GM19351 (cell line): Measurements from ENCODE around the gene FAM20C.

ENCODE experiments used
- ATAC-seq: cut with Tn5 transposase; IDR thresholded peaks from one replicate; pipeline ENCODE4 v1.9.1; 2021; ENCODE audit warnings: mild to moderate bottlenecking, moderate library complexity; ENCODE audit not compliant: unreplicated experiment

Gene FAM20C

DNA sequence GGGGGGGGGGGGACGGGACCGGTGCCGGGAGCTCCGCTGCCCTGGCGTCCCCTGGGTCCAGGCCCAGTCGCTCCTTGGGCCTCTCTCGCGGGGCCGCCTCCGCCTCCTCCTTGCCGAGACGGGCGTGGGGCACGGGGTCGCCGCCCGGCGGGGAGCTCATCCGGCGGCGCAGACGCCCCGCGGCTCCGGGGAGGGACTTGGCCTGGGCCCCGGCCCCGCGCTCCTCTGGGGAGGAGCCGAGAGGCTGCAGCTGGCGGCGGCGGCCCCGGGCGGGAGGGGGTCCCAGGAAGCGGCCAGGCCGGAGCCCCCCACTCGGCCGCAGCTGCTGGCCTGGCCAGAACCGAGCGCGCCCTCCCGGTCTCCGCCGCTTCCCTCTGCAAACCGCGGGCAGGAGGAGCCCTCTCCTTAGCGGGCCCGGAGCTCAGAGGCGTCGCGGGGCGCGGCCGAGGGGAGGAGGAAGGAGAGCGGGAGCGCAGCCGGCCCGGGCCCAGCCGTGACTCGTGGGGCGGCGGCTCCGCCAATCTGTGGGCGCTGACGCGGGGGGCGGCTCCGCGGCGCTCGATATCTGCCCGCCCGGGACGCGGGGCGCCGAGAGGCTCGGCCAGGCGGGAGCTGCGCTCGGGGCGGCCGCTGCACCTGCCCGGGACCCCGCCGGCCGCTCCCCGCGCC is at the start of gene FAM20C:
TSS of gene FAM20C (plus strand) at position 591 of the 669 bp plus-strand sequence. CDS start 629 bp downstream, outside the sequence.
- no peak for ATAC-seq

DNA sequence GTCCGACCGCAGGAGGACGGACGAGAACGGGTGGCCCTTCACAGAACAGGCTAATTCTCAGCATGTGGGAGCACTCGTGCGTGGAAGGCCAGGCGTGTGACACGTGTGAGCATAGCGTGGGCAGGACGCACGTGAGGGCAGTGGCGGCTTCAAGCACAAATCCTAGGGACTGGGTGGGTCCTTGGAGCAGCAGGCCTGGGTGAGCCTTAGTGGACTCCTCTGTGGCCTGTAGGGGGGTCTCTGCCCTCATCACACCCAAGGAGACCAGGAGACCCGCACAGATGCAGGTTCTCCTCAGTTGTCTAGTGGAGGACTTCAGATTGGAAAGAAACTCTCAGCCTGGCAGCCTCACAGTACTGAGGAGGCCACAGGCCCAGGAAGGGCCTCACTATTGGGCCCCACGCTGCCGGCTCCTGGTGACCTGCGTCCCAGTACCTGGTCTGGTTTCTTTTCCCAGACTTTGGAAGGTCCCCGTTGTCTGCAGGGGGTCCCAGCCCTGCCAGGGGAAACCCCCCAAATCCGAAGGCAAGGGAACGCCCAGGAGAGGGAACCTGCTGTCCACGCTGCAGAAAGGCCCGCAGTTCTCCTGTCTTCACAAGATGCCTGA is 49.1 kb upstream of the FAM20C start:
- no peak for ATAC-seq

DNA sequence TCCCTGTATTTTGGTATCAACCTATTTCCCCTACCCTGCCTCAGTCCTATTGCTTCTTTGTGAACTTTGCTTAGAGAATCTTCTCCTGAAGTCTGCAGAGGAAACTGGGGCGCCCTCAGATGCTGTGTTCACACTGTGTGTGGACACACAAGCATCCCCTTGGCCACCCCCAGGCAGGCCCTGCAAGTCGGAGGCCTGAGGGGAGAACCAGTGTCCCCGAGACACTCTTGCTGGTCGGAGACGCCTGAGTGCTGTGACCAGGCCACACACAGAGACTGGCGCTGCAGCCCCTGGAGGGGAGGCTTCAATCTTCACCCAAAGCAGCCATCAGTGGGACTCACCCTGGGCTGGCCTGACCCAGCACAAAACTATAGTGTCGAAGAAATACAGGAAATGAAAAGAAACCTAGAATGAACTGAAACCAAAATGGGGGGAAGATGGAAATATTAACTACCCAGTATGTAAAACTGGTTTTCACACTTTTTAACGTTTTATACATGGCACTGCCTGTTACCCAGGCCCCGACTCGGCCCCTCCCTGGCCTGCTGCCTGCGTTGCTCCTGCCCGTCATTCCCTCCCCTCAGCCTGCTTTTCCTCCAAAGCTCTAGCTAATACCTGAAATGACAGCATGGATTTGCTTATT is 48.4 kb upstream of the FAM20C start:
- no peak for ATAC-seq

DNA sequence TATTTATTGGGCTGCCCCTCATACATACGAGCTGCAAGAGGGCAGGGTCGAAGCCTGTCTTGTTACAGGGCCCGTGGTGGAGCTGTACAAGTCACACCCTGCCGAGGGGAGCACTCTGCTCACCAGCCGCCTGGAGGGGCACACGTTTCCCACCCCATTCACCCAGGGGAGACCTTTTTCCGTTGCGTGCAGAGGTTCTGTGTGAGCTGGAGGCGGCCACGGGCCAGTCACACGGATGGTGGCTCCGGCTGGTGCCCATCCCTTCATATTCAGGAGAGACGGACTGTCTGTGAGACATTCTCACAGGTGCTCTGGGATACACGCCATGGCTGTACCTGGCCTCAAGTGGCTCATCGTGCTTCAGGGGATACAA is 47.9 kb upstream of the FAM20C start:
- ATAC-seq, result no peak

DNA sequence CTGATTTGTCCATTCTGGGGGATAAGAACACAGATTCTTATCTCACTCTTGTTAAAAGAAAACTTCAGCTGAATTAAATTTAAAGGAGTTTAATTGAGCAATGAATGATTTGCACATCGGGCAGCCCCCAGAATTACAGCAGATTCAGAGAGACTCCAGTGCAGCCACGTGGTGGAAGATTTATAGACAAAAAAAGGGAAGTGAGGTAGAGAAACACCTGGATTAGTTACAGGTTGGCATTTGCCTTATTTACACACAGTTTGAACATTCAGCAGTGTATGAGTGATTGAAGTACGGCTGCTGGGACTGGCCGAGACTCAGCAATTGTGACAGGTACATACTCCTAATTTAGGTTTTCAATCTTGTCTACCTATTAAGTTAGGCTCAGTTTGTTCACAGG is 46.5 kb upstream of the FAM20C start:
- no peak for ATAC-seq

DNA sequence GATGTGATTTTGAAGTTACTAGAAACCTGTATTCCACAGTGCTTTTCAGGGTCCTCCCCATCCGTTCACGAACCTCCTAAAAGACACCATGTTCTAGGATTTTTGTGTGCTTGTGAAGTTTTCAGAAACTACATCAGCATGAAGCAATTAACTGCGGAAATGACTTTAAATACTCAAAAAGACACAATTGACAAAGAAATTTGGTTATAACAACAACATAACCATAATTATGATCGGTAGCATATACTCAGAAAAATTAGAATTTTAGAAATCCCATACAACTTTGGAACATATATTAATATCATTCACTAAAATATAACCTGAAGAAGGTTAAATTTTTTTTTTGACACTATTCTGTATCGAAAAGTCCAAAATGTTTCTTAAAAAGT is 43.8 kb upstream of the FAM20C start:
- no peak for ATAC-seq

DNA sequence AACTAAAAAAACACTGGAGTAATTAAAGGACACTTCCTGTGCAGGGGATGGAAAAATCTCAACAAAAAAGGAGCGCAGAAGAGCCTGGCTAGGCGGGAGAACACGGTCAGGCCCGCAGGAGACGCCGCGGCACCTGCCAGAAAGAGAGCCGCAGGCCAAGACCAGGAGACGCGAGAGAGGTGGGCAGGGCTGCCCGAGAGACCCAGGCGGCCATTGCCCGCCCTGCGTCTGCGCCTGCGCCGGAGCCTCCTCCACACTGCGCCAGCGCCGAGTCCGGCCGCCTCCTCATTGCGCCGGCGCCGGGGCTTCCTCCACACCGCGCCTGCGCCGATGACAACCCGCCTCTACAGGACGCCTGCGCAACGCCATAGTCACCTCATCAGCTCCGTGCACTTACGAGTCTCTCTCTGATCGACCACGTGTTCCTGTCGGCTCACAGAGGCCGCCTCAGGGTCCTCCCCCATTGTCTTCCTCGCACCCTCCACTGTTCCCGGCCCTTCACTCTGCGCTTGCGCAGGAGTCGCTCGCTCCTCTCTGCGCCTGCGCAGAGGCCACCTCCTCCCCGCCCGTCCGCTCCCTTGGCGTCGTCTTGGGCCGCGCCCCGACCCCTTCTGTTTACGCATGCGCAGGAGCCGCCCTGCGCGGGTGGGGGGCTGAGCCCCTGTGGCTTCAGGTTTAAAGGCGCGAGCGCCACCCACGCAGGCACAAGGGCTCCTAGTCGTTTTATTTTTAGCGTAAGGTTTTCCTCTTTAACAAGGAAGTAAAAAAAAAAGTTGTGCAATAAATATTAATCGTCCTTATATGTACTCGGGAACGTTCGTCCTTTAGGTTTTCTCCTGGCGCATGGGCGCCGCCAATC is 43.2 kb upstream of the FAM20C start:
- ATAC-seq, result peak; percentile 95

DNA sequence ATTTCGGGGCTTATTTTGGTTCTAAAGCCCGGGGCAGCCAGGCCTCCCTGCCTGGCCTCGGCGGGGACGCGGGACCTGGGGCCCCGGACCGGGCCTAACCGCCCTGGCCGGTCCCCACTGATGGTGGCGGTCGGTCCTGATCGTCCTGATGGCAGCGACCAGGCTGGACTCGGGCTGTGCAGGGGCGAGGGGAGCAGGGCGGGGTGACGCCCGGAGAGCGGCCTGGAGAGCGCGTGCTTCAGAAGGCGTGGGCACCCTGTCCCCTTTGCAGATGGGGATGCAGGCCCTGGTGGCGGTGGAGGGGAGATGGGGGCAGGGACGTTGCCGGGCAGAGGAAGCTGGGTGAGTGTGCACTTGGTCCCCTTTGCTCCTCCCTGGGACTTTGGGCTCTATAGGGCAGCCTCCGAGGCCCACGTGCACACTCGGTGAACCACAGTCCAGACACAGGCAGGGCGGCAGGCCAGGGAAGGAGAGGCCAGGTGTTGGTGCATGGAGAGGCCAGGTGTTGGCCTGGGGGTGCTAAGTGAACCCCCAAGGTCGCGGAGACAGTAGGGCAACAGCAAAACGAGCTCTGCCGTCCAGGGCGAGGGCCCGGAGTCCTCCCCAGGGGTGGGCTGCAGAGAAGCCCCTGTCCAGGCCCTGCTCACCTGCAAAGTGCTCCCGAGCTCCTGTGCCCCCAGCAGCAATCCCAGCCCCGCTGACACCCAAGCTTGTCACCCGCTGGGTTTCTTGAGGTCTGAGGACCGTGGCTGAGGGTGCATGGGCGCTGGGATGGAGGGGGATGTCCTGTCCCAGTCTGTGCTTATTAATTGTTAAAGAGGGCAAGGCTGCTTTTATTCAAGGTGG is 42.4 kb upstream of the FAM20C start:
- peak; percentile 11 for ATAC-seq

DNA sequence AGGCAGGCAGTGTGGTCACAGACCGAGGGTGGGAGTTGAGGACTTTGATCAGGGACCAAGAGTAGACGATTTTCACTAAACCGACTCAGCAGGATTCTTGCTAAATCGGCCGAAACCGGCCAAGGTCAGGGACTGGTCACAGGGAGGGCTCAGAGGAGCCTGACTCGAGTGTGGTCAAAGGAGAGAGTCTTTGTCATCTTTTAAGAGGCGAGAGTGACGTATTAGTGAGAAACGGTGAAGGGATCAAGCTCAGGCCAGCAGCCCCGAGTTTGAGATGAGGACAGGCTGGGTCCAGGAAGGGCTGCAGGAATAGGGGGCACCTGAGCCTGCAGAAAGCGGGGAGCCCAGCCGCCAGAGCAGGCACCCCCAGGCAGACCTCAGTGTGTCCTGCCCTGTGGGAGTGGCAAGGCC is 41.6 kb upstream of the FAM20C start:
- no peak for ATAC-seq

DNA sequence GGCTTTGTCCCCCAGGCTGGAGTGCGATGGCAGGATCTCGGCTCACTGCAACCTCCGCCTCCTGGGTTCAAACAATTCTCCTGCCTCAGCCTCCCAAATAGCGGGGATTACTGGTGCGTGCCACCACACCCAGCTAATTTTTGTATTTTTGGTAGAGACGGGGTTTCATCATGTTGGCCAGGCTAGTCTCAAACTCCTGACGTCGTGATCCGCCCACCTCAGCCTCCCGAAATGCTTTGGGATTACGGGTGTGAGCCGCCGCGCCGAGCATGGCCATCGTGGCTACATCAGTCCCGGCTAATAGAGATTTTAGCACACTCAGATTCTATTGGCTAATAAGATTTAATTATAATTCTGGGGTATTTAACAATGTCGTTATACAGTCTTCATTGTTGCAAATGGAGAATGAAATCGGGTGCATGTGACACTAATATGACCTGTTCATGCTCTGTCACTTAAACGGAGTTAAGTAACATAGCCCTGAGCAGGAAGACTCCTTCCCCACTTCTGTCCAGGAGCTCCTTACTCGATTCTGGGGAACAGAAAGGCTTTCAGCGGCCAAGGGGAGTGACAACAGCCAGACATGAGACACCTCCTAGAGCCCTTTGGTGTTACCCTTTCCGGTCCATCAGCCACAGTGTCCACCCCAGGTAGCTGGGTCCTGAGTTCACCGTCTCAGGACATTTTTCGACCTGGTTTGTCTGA is 40.9 kb upstream of the FAM20C start:
- no peak for ATAC-seq

DNA sequence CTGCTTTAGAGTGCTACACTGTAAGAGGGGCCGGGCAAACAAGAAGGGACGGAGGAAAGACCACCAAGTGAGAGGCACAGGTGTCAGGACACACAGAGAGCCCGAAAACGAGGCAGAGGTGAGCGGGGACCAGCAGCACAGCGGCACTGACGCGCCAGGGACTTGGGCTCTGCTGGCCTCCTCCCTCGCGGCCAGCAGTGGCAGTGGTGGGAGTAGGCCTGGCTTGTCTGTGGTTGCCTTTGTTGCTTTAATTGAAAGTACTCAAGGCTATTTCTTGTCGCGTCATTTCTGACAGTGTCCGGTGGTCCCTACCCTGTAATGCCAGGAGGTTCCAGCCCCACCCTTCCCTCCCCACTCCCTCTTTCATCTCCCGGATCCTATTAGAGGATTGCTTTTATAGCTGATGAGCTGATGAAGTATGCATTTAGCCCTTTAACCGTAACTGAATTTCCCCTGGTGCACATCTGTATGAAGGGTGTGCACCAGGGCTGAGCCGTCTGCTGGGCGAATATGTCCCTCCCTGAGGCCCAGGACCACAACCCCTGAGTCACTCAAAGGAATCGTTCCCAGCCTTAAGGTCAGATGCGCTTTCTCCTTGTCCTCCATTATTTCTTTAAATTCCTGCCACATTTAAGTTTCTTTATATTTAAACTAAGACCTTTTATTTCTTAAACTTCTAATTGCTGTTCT is 39.5 kb upstream of the FAM20C start:
- ATAC-seq, result no peak

DNA sequence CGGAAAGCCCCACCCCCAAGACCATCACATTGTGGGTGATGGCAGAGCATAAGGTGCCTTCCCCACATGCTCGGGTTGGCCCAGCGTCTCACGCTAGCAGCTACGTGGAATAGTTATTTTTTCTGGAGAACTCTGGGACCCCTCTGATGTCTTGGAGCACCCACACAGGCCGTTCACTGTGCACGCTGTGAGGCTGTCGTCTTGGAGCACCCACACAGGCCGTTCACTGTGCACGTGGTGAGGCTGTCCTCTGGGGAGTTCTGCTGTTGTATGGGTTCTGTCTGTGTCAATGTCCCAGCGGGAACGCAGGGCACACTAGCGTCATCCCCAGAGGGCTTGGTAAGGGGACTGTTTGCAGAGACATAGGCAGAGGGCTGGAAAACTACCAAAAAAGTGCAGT is 38.8 kb upstream of the FAM20C start:
- ATAC-seq, result no peak

DNA sequence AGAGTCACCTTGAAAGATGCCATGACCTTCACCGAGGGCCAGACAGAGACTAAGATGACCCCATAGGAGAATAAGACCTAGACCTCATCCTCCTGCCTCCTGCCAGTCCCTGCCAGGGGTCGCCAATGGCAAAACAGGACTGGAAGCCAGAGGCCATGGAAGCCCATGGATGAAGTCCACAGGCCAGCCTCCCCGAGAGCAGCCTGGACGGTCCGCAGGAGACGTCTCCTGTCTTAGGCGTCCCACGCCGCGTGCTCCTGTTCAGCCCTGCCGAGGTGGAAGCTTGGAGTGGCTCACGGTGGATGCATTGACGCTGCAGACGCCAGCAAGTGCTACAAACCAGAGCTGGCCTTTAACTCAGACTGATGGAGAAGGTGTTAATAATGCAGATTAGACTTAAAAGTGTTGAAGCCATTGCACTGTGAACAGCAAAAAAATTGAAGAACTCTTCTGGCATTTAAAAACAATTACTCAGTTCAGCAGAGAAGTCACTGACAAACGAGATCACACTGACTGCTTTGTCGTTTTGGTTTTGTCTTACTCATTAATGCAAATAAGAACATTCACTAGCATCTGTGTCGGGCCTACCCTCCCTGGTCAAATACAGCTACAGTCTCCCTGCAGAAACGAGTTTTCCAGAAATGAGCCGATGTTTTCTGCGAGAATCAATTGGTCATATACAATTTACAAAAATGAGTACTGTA is 38.1 kb upstream of the FAM20C start:
- no peak for ATAC-seq

DNA sequence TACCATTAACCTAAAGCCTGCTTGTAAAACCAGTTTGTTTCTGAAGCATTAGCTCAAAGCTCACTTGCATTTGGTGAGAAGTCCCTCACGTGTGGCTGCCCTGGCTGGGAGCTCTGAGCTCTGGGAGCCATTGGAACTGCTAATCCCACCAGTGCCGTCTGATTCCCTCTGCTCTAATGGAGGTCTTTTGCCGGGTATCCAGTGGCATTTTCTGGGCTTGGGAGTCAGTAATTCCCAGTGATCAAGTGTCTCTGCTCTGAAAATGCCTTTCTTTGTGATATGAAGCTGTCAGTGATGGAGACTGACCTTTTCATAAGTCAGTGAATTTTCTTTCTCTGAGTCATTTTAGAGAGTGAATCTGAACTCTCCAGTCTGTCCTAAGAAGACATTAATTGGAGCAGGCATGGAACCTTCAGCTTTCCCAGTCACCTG is 36.9 kb upstream of the FAM20C start:
- ATAC-seq, result no peak

DNA sequence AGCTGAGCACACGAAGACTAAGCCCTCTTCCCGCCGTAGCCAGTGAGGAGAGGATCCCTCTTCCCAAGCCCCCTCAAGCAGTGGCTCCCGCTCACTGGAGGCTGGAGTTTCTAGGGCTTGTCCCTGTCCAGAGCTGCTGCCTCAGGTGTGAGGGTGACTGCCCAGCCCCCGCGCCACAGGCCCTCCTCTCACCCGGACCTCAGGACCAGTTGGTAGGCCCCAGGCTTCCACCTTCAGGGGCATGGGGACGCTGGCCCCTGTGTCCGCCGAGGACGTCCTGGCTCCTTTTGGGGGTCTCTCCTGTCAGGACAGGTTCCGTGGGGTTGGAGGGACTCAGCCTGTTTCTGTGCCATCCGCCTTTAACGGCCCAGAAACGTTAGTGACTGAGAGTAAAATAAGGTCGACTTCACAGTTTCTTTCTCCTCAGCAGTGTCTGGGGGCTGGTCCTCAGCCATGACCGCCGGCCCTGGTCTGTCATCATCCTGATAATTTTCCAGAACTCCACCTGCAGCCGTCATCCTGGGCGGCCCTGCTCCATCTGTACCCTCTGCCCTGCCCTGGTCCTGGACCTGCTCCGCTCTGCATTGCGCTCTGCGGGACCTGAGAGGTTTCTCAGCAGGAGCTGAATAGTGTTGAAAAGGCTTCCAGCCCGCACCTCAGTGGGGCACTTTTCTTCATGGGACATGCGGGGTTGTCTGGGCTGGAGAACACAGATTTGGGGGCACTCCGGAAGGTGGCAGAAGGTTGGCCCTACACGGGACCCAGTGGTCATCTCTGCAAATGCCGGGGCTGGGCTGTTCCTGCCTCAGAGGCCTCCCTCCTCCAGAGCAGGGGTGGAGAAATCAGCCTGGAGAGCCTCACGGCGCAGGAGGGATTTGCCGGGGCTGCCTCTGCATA is 36.0 kb upstream of the FAM20C start:
- no peak for ATAC-seq

DNA sequence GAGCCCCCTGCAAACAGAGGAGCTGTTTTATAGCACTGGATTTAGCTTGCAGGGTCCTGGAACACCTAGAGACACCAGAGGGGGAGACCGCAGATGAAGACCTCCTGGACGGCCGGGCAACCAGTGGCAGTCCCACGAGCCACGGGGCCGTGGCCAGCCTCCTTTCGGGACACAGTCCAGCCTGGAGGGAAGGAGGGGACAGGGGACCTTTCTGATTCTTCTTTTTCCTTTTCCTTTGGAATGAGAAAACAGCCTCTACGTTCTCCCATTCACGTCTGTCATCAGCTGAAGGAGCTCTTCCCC is 35.4 kb upstream of the FAM20C start:
- ATAC-seq, result no peak

DNA sequence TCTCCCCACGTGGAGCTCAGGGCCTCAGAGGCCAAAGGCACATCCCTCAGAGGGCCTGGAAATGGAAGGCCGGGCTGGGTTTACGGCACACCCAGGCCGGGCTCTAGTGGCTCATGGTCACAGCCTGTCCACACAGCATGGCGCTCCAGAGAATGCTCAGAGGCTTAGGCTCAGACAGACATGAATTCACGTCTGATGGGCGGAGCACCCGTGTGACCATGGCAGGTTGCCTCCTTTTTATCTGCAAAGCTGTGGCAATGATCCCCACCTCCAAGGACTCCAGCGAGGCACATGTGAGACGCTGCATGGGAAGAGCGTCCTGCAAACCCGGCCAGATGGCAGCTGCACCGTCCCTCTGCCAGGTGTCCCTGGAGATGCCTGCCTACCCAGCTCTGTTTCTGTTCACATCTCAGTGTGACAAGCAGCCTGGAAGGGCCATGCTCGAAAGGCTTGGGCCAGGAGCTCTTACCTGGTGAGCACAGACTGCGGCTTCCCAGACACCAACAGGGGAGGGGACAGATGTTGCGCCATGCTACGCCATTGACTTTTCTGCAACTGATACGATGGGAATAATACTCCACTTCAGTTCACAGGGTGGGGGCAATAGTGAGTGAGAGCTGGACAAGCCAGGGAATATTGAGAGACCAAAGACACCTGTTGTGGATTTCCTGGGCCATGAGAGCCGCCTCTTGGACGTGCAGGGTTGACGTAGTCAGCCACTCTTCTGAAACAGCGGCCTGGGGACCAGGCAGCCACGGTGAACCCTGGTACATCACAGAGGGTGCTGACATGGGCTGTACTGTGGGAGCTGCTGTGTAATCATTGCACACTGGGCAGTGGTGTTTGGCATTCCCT is 34.4 kb upstream of the FAM20C start:
- no peak for ATAC-seq
